Gastroesophageal sphincter (tissue), 3 donors: Measurements from ENCODE around the gene TMEM54.

Experiments used
- CTCF ChIP-seq, 4 experiments: fragments of 200-600 bp in 2 of 4; fragments of 450-650 bp in 2 of 4; sonication (generic) in 1 of 4; IDR thresholded peaks; one replicate each; pipeline ENCODE4 v1.5.1; 2017 to 2019; ENCODE audit warnings: antibody characterized with exemption in 4 of 4, mild to moderate bottlenecking in 2 of 4, moderate library complexity in 2 of 4
- POLR2A ChIP-seq, 2 donors: fragments of 450-650 bp; IDR thresholded peaks; one replicate each; pipeline ENCODE4 v1.6.1; 2017; ENCODE audit warnings: antibody characterized with exemption in 2 of 2, mild to moderate bottlenecking in 2 of 2, moderate library complexity in 1 of 2
- POLR2AphosphoS5 ChIP-seq: sonication (generic); formaldehyde crosslinking; IDR thresholded peaks from one replicate; pipeline ENCODE4 v1.6.1; 2017; ENCODE audit warnings: antibody characterized with exemption

GRCh38 chr1:32884032-32884372 lies 17.2 kb downstream of the TMEM54 start:
- TF ChIP-seq CTCF (IDR thresholded peaks at IDR 0.05) (no peak), POLR2A (IDR thresholded peaks at IDR 0.05) (no peak), POLR2AphosphoS5 (no peak)
